ENCODE results near the gene MLEC. TPM values are rescaled to one million over a fixed set of nuclear protein-coding genes. Genes with fewer than 3 reads are reported as not detected.

The MLEC gene
- total RNA-seq, 4 donors from 2014 or later: 87.3 to 123 (median 104) TPM

GRCh38 chr12:120739031-120739762 is 52.2 kb downstream of the MLEC start:
- H3K27me3 ChIP-seq: no peaks in the 10 kb centered on the region
- no peak for DNase-seq
- no peaks in the 10 kb centered on the region for H3K9me3 ChIP-seq
- H3K36me3 ChIP-seq: peaks cover 0 to 28% (median 0%) of the 10 kb centered on the region in 3 donors
- TF ChIP-seq POLR2A (IDR thresholded peaks at IDR 0.05): no peak
- TF ChIP-seq, protein P1, sequence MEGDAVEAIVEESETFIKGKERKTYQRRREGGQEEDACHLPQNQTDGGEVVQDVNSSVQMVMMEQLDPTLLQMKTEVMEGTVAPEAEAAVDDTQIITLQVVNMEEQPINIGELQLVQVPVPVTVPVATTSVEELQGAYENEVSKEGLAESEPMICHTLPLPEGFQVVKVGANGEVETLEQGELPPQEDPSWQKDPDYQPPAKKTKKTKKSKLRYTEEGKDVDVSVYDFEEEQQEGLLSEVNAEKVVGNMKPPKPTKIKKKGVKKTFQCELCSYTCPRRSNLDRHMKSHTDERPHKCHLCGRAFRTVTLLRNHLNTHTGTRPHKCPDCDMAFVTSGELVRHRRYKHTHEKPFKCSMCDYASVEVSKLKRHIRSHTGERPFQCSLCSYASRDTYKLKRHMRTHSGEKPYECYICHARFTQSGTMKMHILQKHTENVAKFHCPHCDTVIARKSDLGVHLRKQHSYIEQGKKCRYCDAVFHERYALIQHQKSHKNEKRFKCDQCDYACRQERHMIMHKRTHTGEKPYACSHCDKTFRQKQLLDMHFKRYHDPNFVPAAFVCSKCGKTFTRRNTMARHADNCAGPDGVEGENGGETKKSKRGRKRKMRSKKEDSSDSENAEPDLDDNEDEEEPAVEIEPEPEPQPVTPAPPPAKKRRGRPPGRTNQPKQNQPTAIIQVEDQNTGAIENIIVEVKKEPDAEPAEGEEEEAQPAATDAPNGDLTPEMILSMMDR (IDR thresholded peaks at IDR 0.05): no peak
- no peak overlapping the region for H3K27ac ChIP-seq
- H3K4me3 ChIP-seq: no peak overlapping the region
- no peaks in the 10 kb centered on the region for H3K4me1 ChIP-seq

DNA sequence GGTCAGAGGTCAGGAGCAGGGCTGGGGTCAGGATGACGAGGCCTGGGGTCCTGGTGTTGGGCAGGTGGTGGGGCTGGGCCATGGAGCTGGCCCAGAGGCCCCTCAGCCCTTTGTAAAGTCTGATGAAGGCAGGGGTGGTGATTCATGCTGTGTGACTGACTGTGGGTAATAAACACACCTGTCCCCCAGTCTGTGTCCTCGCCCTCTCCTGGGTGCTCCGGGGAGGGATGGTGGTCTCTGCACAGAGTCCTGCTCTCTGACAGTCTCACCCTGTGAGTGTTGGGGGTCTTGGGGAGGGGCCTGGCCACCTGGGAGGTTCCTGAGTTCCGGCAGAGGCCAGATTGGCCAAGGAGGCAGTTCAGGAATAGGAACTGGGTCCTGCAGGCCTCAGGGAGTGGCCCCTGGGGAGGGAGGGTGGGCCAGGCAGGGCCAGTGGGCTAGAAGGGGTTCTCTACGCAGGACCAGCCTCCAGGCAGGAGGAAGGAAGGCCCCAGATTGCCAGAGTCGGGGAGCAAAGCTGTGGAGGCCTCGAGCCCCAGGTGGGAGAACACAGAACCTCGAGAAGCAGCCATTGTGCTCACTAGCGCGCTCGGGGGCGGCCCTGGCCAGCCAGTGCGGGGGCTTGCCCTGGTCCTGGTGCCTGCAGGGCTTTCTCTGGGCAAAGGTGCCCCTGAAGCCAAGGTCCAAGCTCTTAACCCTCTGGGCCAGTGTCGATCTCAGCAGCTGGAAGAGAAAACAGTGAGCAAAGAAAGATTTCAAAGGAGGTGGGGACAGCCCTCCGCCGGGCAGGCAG is 53.1 kb downstream of the MLEC start:
- Histone ChIP-seq H3K4me1 (no peaks in the 10 kb centered on the region), H3K36me3 (peaks cover 0 to 28% (median 0%) of the 10 kb centered on the region in 3 donors), H3K9me3 (no peaks in the 10 kb centered on the region), H3K27ac (no peak overlapping the region), H3K27me3 (no peaks in the 10 kb centered on the region), H3K4me3 (no peak overlapping the region)
- no peak for DNase-seq
- TF ChIP-seq POLR2A (IDR thresholded peaks at IDR 0.05): no peak
- TF ChIP-seq, protein P1 (IDR thresholded peaks at IDR 0.05): no peak

DNA sequence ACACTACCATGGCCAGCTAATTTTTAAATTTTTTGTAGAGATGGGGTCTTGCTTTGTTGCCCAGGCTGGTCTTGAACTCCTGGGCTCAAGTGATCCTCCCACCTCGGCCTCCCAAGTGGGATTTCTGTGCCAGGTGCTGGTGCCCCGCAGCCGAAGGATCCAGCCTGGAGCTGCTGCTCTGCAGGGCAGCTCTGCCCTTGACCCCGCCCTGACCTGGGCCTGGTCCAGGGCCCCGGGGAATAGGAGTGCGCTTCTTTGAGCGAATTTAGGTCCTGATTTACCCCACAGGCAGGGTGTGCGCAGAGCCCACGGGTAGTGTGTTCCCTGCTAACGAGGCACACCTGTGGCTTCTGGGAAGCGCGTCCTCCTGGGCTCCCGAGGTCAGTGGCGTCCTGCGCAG is 53.9 kb downstream of the MLEC start:
- no peaks in the 10 kb centered on the region for H3K9me3 ChIP-seq
- no peaks in the 10 kb centered on the region for H3K27me3 ChIP-seq
- H3K4me3 ChIP-seq: no peak overlapping the region
- no peak for TF ChIP-seq POLR2A (IDR thresholded peaks at IDR 0.05)
- TF ChIP-seq, protein P1 (IDR thresholded peaks at IDR 0.05): no peak
- no peaks in the 10 kb centered on the region for H3K4me1 ChIP-seq
- peaks cover 0 to 28% (median 0%) of the 10 kb centered on the region in 3 donors for H3K36me3 ChIP-seq
- DNase-seq: no peak
- H3K27ac ChIP-seq: no peak overlapping the region

DNA sequence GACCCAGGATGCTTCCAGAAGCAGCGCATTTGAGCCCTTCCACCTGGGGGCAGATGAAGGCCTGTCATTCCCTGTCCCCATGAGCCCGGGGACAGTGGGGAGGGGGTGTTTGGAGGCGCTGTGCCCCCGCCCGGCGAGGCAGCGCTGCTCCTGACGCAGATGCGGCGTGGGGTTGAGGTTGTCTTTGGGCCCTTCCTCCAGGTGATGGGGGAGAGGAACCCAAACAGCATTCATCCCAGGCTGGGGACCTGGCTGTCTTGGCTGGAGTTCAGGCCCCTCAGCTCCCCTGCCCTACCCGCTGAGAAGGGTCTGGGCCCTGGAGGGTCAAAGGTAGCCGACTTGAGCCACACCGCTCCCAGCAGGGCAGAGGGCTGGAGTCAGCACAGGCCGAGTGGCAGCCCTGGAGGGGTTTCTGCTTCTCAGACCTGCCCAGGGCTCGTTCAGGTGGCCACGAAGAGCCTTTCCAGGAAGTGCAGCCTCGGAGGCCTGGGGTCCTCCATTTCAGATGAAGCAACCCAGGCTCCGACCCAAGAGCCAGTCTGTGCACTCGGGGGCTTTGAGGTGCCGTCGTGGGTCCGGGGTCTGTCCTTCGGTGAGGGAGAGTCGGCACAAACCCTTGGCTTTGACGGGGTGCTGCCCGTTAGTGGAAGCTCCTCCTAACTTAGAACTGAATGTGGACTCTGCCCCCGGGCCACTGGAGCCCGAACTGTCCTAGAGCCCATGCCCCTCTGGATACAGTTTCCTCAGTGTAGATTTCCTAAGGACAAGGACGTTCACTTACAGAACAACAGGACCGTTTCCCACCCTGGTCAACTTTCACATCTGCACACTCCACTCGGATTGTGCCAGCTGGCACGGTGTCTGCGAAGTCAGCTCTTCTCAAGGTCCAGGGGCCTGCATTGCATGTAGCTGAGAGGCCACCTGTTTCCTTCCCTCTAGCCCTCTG is 54.8 kb downstream of the MLEC start:
- H3K4me3 ChIP-seq: no peak overlapping the region
- no peaks in the 10 kb centered on the region for H3K27me3 ChIP-seq
- H3K36me3 ChIP-seq: peaks cover 0 to 23% (median 0%) of the 10 kb centered on the region in 3 donors
- no peak for DNase-seq
- TF ChIP-seq, protein P1 (IDR thresholded peaks at IDR 0.05): no peak
- no peak for TF ChIP-seq POLR2A (IDR thresholded peaks at IDR 0.05)
- H3K9me3 ChIP-seq: no peaks in the 10 kb centered on the region
- no peak overlapping the region for H3K27ac ChIP-seq
- H3K4me1 ChIP-seq: no peaks in the 10 kb centered on the region

- H3K27me3 ChIP-seq: no peaks in the 10 kb centered on the region
- H3K36me3 ChIP-seq: peaks cover 0 to 2% (median 0%) of the 10 kb centered on the region in 3 donors
- H3K4me3 ChIP-seq: no peak overlapping the region
- H3K9me3 ChIP-seq: no peaks in the 10 kb centered on the region
- no peak for DNase-seq
- no peaks in the 10 kb centered on the region for H3K4me1 ChIP-seq
- TF ChIP-seq POLR2A (IDR thresholded peaks at IDR 0.05): no peak
- TF ChIP-seq, protein P1 (IDR thresholded peaks at IDR 0.05): no peak
- H3K27ac ChIP-seq: no peak overlapping the region
These were observed 58.1 kb downstream of the MLEC start for GRCh38 chr12:120744922-120745493.
